ENCODE measurements around the gene TMEM145.

GRCh38 chr19:42327381-42327780, 14.3 kb downstream of the TMEM145 start:
- TF ChIP-seq, protein P1, sequence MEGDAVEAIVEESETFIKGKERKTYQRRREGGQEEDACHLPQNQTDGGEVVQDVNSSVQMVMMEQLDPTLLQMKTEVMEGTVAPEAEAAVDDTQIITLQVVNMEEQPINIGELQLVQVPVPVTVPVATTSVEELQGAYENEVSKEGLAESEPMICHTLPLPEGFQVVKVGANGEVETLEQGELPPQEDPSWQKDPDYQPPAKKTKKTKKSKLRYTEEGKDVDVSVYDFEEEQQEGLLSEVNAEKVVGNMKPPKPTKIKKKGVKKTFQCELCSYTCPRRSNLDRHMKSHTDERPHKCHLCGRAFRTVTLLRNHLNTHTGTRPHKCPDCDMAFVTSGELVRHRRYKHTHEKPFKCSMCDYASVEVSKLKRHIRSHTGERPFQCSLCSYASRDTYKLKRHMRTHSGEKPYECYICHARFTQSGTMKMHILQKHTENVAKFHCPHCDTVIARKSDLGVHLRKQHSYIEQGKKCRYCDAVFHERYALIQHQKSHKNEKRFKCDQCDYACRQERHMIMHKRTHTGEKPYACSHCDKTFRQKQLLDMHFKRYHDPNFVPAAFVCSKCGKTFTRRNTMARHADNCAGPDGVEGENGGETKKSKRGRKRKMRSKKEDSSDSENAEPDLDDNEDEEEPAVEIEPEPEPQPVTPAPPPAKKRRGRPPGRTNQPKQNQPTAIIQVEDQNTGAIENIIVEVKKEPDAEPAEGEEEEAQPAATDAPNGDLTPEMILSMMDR (conservative IDR thresholded peaks at IDR 0.05): no peak
- no peak for TF ChIP-seq EZH2 (IDR thresholded peaks at IDR 0.05; ENCODE audit: low read depth)

All from PC-9 (cell line).